Testis (tissue), 5 donors: ENCODE measurements around the gene PHGDH. TPM values are rescaled to one million over a fixed set of nuclear protein-coding genes. Genes with fewer than 3 reads are reported as not detected.

Experiments
- DNase-seq: peaks from one replicate; pipeline ENCODE4 v3.0.0-alpha.2; 2019
- H3K27ac ChIP-seq, 2 donors: fragments of 200-600 bp; sonication (generic); one replicate each; pipeline ENCODE4 v1.5.1; 2019
- H3K27me3 ChIP-seq: fragments of 200-600 bp; sonication (generic); one replicate; pipeline ENCODE4 v1.5.1; 2019
- H3K36me3 ChIP-seq: fragments of 200-600 bp; sonication (generic); one replicate; pipeline ENCODE4 v1.5.1; 2017; ENCODE audit warnings: low read depth; ENCODE audit errors: missing control alignments
- H3K4me1 ChIP-seq: fragments of 200-600 bp; sonication (generic); one replicate; pipeline ENCODE4 v1.5.1; 2019
- H3K4me3 ChIP-seq, 2 donors: fragments of 200-600 bp; sonication (generic); one replicate each; pipeline ENCODE4 v1.5.1; 2017 to 2019
- H3K9me3 ChIP-seq: fragments of 200-600 bp; sonication (generic); one replicate; pipeline ENCODE4 v1.5.1; 2017
- CTCF ChIP-seq, 3 experiments: fragments of 450-650 bp in 2 of 3; fragments of 200-600 bp in 1 of 3; sonication (generic) in 1 of 3; IDR thresholded peaks; one replicate each; pipeline ENCODE4 v1.5.1; 2016 to 2019; ENCODE audit warnings: antibody characterized with exemption in 3 of 3, mild to moderate bottlenecking in 2 of 3, moderate library complexity in 1 of 3
- POLR2A ChIP-seq: fragments of 450-650 bp; IDR thresholded peaks from one replicate; pipeline ENCODE4 v1.6.1; 2017; ENCODE audit warnings: antibody characterized with exemption, mild to moderate bottlenecking, moderate library complexity
- WGBS, 2 donors: methylation state at CpG; one replicate each; pipeline ENCODE4 v1.1.5; 2018; 5-methylcytosine and 5-hydroxymethylcytosine counted together
- intact Hi-C: fragments of 100-400 bp; cut with DNase I; formaldehyde crosslinking; loops from one replicate; pipeline ENCODE4 v1.15.1; 2023; ENCODE audit warnings: low total_unique reads
- long read RNA-seq, 2 donors: transcript quantifications; one replicate each; lab custom pipeline, GENCODE V29; 2026
- polyA plus RNA-seq: library from polyadenylated mRNA; stranded (reverse); fragments of 350-450 nt; fragmentation: Illumina TruSeq; extraction: RNeasy Lipid Tissue Mini Kit (QIAGEN cat#74804); gene quantifications from one replicate; pipeline ENCODE4 v1.2.3, GENCODE V29; 2014; ENCODE audit warnings: low read depth, low replicate concordance; ENCODE audit not compliant: insufficient read depth
- total RNA-seq, 2 donors: library from RNA; depleted of rRNA; stranded (reverse); fragments of >200 nt; gene quantifications; one replicate each; pipeline ENCODE4 v1.2.3, GENCODE V29; 2016

PHGDH gene
- total RNA-seq (100 to 1,000 TPM in 1 of 2 donors, 10 to 100 TPM in 1; 85.3 to 161 TPM), polyA plus RNA-seq (131 TPM)
- long read RNA-seq, donor 1, transcript PHGDH-208 (12 exons, 2,096 nt): major isoform, 78 of 156 reads
- long read RNA-seq, donor 1, transcript PHGDH-221 (5 exons, 1,180 nt): minor isoform, 5 of 156 reads
- long read RNA-seq, donor 1, partial matches to known transcripts: 65 of 156 reads
- long read RNA-seq, donor 1, other reads (novel, unspliced or antisense): 0 of 156 reads
- long read RNA-seq, donor 2, transcript PHGDH-208 (12 exons, 2,096 nt): major isoform, 44 of 91 reads
- long read RNA-seq, donor 2, partial matches to known transcripts: 41 of 91 reads
- long read RNA-seq, donor 2, other reads (novel, unspliced or antisense): 0 of 91 reads

- H3K4me1 ChIP-seq: peaks cover 33% of the 10 kb centered on the region
- WGBS, 2 donors: 0% methylated on average over 27 of the region's 27 CpGs
Measured at GRCh38 chr1:119711804-119712341, at the start of gene PHGDH. TSS of gene PHGDH (plus strand) at chr1:119711934. CDS start at chr1:119712023, 89 bp downstream.

GRCh38 chr1:119662034-119662437 is 49.7 kb upstream of the PHGDH start:
- Histone ChIP-seq H3K27me3 (no peaks in the 10 kb centered on the region), H3K36me3 (no peaks in the 10 kb centered on the region), H3K27ac (no peak overlapping the region), H3K4me1 (peaks cover 7% of the 10 kb centered on the region), H3K9me3 (no peaks in the 10 kb centered on the region), H3K4me3 (no peak overlapping the region)
- DNase-seq: no peak
- intact Hi-C loops: loop anchor here (5.0 kb wide), 1 partner anchor 50 kb away; no protein-coding TSS in a partner anchor
- 75 to 80% methylated on average over 3 of the region's 3 CpGs for WGBS, 2 donors
- TF ChIP-seq CTCF (IDR thresholded peaks at IDR 0.05): no peak

More at GRCh38 chr1:119711804-119712341, at the start of gene PHGDH:
- no peaks in the 10 kb centered on the region for H3K9me3 ChIP-seq
- no peaks in the 10 kb centered on the region for H3K36me3 ChIP-seq
- H3K4me3 ChIP-seq: peak within 1 kb of the TSS; percentile 59 to 65
- intact Hi-C loops: no loop called here
- TF ChIP-seq CTCF (IDR thresholded peaks at IDR 0.05) (no peak), POLR2A (no peak)
- H3K27ac ChIP-seq: peak within 1 kb of the TSS; percentile 53 to 72
- DNase-seq: peak; percentile 89
- no peaks in the 10 kb centered on the region for H3K27me3 ChIP-seq

- Histone ChIP-seq H3K4me3 (no peak overlapping the region), H3K27me3 (no peaks in the 10 kb centered on the region), H3K4me1 (peaks cover 7% of the 10 kb centered on the region), H3K9me3 (no peaks in the 10 kb centered on the region), H3K27ac (no peak overlapping the region), H3K36me3 (no peaks in the 10 kb centered on the region)
- TF ChIP-seq CTCF (IDR thresholded peaks at IDR 0.05) (no peak), POLR2A (no peak)
- 49 to 54% methylated on average over 5 of the region's 5 CpGs for WGBS, 2 donors
- intact Hi-C loops: loop anchor here (5.0 kb wide), 1 partner anchor 52 kb away; no protein-coding TSS in a partner anchor
- DNase-seq: peak; percentile 37
Measured at GRCh38 chr1:119664067-119664466, 47.7 kb upstream of the PHGDH start.

- no peak overlapping the region for H3K4me3 ChIP-seq
- no peak for DNase-seq
- H3K27ac ChIP-seq: no peak overlapping the region
- WGBS, 2 donors: 89 to 94% methylated on average over 6 of the region's 6 CpGs
- H3K36me3 ChIP-seq: no peaks in the 10 kb centered on the region
- TF ChIP-seq CTCF (IDR thresholded peaks at IDR 0.05) (no peak), POLR2A (no peak)
- intact Hi-C loops: no loop called here
- H3K27me3 ChIP-seq: no peaks in the 10 kb centered on the region
- H3K9me3 ChIP-seq: no peaks in the 10 kb centered on the region
- no peaks in the 10 kb centered on the region for H3K4me1 ChIP-seq
Measured at GRCh38 chr1:119667173-119667572, 44.6 kb upstream of the PHGDH start.
